Lower leg skin (tissue), 4 donors: ENCODE measurements around the gene AFF1. TPM values are rescaled to one million over a fixed set of nuclear protein-coding genes. Genes with fewer than 3 reads are reported as not detected.

ENCODE experiments used
- DNase-seq, 2 donors: peaks; one replicate each; pipeline ENCODE4 v3.0.0-alpha.2; 2019; ENCODE audit warnings: low spot score in 2 of 2
- H3K4me3 ChIP-seq: fragments of 200-600 bp; sonication (generic); 2 replicates; pipeline ENCODE4 v1.5.1; 2017; ENCODE audit warnings: mild to moderate bottlenecking, low read depth; ENCODE audit not compliant: poor library complexity, severe bottlenecking
- POLR2A ChIP-seq, 2 donors: fragments of 450-650 bp; IDR thresholded peaks; one replicate each; pipeline ENCODE4 v1.6.1; 2016 to 2017; ENCODE audit warnings: antibody characterized with exemption in 2 of 2, mild to moderate bottlenecking in 1 of 2, moderate library complexity in 1 of 2
- WGBS, 2 donors: methylation state at CpG; one replicate each; pipeline ENCODE4 v1.1.5; 2018; 5-methylcytosine and 5-hydroxymethylcytosine counted together
- intact Hi-C: fragments of 100-400 bp; cut with DNase I; formaldehyde crosslinking; loops from one replicate; pipeline ENCODE4 v1.15.0; 2023; ENCODE audit warnings: low total_unique reads
- total RNA-seq, 4 donors: library from RNA; depleted of rRNA; stranded (reverse); fragments of >200 nt; gene quantifications; one replicate each; pipeline ENCODE4 v1.1.0, GENCODE V29; 2016
- TF ChIP-seq, protein P1 (sequence below), 3 donors: fragments of 450-650 bp; IDR thresholded peaks; one replicate each; pipeline ENCODE4 v1.5.1; 2016; ENCODE audit warnings: antibody characterized with exemption in 3 of 3, mild to moderate bottlenecking in 3 of 3, moderate library complexity in 2 of 3

AFF1 gene
- total RNA-seq, 4 donors from 2014 or later: 58.1 to 107 (median 71.2) TPM

- H3K4me3 ChIP-seq: no peak overlapping the region
- no peak for DNase-seq
- intact Hi-C loops: no loop called here
- TF ChIP-seq POLR2A (IDR thresholded peaks at IDR 0.05): no peak
- TF ChIP-seq, protein P1, sequence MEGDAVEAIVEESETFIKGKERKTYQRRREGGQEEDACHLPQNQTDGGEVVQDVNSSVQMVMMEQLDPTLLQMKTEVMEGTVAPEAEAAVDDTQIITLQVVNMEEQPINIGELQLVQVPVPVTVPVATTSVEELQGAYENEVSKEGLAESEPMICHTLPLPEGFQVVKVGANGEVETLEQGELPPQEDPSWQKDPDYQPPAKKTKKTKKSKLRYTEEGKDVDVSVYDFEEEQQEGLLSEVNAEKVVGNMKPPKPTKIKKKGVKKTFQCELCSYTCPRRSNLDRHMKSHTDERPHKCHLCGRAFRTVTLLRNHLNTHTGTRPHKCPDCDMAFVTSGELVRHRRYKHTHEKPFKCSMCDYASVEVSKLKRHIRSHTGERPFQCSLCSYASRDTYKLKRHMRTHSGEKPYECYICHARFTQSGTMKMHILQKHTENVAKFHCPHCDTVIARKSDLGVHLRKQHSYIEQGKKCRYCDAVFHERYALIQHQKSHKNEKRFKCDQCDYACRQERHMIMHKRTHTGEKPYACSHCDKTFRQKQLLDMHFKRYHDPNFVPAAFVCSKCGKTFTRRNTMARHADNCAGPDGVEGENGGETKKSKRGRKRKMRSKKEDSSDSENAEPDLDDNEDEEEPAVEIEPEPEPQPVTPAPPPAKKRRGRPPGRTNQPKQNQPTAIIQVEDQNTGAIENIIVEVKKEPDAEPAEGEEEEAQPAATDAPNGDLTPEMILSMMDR (IDR thresholded peaks at IDR 0.05): no peak
- 16 to 27% methylated on average over 13 of the region's 13 CpGs for WGBS, 2 donors
Observed at GRCh38 chr4:87030755-87031441, 96.1 kb downstream of the AFF1 start.

DNA sequence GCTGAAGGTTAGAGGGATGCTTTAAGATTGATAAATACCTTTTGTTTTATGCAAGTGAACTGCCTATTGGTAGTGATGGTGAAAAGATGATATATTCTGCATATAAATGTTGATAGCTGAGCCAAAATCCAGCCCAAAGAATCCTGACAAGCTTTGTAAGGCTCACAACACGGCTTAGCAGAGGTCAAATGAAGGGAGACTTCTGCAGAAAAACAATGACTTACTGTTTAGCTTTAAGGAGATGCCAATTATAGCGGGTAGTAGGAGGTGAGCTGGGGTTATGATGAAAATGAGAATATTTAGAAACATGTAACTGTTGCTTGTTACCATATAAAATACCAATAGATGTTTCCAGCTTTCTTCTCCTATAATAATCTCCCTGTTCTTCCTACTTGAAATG, 97.1 kb downstream of the AFF1 start:
- TF ChIP-seq, protein P1 (IDR thresholded peaks at IDR 0.05): no peak
- no peak overlapping the region for H3K4me3 ChIP-seq
- 17 to 25% methylated on average over 2 of the region's 2 CpGs for WGBS, 2 donors
- no peak for DNase-seq
- intact Hi-C loops: no loop called here

DNA sequence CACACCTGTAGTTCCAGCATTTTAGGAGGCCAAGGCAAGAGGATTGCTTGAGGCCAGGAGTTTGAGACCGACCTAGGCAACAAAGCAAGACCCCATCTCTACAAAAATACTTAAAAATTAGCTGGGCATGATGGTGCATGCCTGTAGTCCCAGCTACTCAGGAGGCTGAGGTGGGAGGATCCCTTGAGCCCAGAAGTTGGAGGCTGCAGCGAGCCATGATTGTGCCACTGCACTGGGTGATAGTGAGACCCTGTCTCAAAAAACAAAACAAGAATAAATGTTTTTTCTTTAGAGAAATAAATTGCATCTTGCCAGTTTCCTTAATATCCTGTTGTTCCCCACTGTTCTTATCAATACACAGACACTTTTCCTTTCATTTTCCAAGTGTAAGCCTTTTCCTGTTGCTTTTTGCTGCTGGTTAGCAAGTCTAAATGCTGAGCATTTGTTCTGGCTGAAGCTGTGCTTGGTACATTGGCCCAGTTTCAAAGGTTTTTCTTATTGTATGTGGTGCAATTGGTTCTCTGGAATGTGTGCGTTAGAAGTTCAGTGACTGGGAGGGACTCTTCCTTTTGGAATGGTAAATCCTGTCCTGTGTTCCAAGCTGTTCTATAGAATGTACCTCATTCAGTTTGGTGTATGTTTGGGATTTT, 98.2 kb downstream of the AFF1 start:
- 56 to 63% methylated on average over 3 of the region's 3 CpGs for WGBS, 2 donors
- TF ChIP-seq POLR2A (IDR thresholded peaks at IDR 0.05): no peak
- TF ChIP-seq, protein P1 (IDR thresholded peaks at IDR 0.05): no peak
- H3K4me3 ChIP-seq: no peak overlapping the region
- no peak for DNase-seq
- intact Hi-C loops: no loop called here

DNA sequence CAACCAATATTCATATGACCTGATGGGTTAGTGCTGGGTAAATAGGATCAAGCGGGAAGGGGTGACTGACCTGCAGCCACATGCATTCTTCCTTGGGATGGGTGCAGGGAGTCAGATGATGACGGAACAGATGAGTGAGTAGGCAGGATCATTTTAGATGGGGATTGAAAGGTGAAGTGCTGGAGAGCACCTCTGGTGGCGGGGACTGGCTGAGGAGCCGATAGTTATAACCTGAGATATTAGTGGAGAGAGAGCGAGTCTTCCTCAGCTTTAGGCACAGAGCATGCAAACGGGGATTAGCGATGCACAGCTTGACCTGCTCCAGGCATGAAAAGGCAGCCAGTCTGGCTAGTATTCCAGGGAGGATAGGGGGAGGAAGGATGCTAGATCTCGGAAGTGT, 99.1 kb downstream of the AFF1 start:
- intact Hi-C loops: no loop called here
- H3K4me3 ChIP-seq: no peak overlapping the region
- WGBS, 2 donors: 74 to 77% methylated on average over 8 of the region's 8 CpGs
- DNase-seq: no peak
- no peak for TF ChIP-seq POLR2A (IDR thresholded peaks at IDR 0.05)
- TF ChIP-seq, protein P1 (IDR thresholded peaks at IDR 0.05): no peak

GRCh38 chr4:87034527-87034926, 99.7 kb downstream of the AFF1 start:
- H3K4me3 ChIP-seq: no peak overlapping the region
- no peak for DNase-seq
- WGBS, 2 donors: 45 to 52% methylated on average over 3 of the region's 3 CpGs
- no peak for TF ChIP-seq POLR2A (IDR thresholded peaks at IDR 0.05)
- TF ChIP-seq, protein P1 (IDR thresholded peaks at IDR 0.05): no peak
- intact Hi-C loops: no loop called here
